Esophagus (tissue), 2 donors: ENCODE results near the gene YWHAQ. TPM values are rescaled to one million over a fixed set of nuclear protein-coding genes. Genes with fewer than 3 reads are reported as not detected.

Experiments
- H3K27ac ChIP-seq, 2 donors: one replicate each; pipeline ENCODE4 v1.5.1; 2013; ENCODE audit warnings: low read depth in 2 of 2, mild to moderate bottlenecking in 2 of 2, inconsistent platforms in 1 of 2, low read length in 1 of 2, moderate library complexity in 1 of 2
- H3K27me3 ChIP-seq, 2 donors: one replicate each; pipeline ENCODE4 v1.6.1; 2013; ENCODE audit warnings: low read length in 2 of 2, control low read depth in 1 of 2, mild to moderate bottlenecking in 1 of 2; ENCODE audit not compliant: insufficient read depth in 2 of 2, control insufficient read depth in 1 of 2
- H3K36me3 ChIP-seq, 2 donors: one replicate each; pipeline ENCODE4 v1.6.1; 2013; ENCODE audit warnings: low read length in 1 of 2; ENCODE audit not compliant: control insufficient read depth in 2 of 2, insufficient read depth in 2 of 2
- H3K4me1 ChIP-seq, 2 donors: one replicate each; pipeline ENCODE4 v1.6.1; 2013; ENCODE audit warnings: low read length in 1 of 2; ENCODE audit not compliant: control insufficient read depth in 2 of 2, insufficient read depth in 2 of 2
- H3K4me3 ChIP-seq, 2 donors: one replicate each; pipeline ENCODE4 v1.5.1; 2013; ENCODE audit warnings: low read length in 2 of 2, mild to moderate bottlenecking in 2 of 2, low read depth in 1 of 2, moderate library complexity in 1 of 2
- H3K9me3 ChIP-seq, 2 donors: one replicate each; pipeline ENCODE4 v1.6.1; 2013; ENCODE audit warnings: mild to moderate bottlenecking in 2 of 2, low read depth in 1 of 2, low read length in 1 of 2, moderate library complexity in 1 of 2; ENCODE audit not compliant: control insufficient read depth in 2 of 2, insufficient read depth in 1 of 2
- WGBS, 2 donors: extraction: QIAGEN DNeasy Blood & Tissue Kit; methylation state at CpG; one replicate each; pipeline ENCODE4 v1.1.7; 2013; 5-methylcytosine and 5-hydroxymethylcytosine counted together
- polyA plus RNA-seq, 2 donors: library from polyadenylated mRNA; stranded (reverse); fragments of 200-250 nt; gene quantifications; one replicate each; pipeline ENCODE4 v1.2.3, GENCODE V29; 2013
- donor health status: healthy with polysubstance abuse.
- donor health status: Bipolar disorder and iron deficiency.

The YWHAQ gene
- 100 to 1,000 TPM in 1 of 2 donors, 10 to 100 TPM in 1; 81.5 to 163 TPM for polyA plus RNA-seq

- 1% methylated on average over 68 to 84 of the region's 84 CpGs for WGBS, 2 donors
- Histone ChIP-seq H3K4me1 (no peaks in the 10 kb centered on the region), H3K27ac (peak within 1 kb of the TSS; percentile 94 to 97), H3K4me3 (peak within 1 kb of the TSS; percentile 81 to 96), H3K36me3 (no peaks in the 10 kb centered on the region), H3K9me3 (no peaks in the 10 kb centered on the region), H3K27me3 (no peaks in the 10 kb centered on the region)
Measured at GRCh38 chr2:9630736-9631552, at the start of gene YWHAQ. YWHAQ (minus strand) TSS chr2:9630997; CDS start chr2:9630452, 545 bp downstream.

- WGBS, 2 donors = 97 to 98% methylated on average over 2 of the region's 2 CpGs
- Histone ChIP-seq H3K27me3 (no peaks in the 10 kb centered on the region), H3K9me3 (no peaks in the 10 kb centered on the region)
Measured at GRCh38 chr2:9680082-9680481, 49.3 kb upstream of the YWHAQ start.

GRCh38 chr2:9679218-9679617, 48.4 kb upstream of the YWHAQ start:
- H3K4me3 ChIP-seq = no peak overlapping the region
- H3K27me3 ChIP-seq = no peaks in the 10 kb centered on the region
- H3K9me3 ChIP-seq = no peaks in the 10 kb centered on the region
- H3K4me1 ChIP-seq = peaks cover 2 to 4% of the 10 kb centered on the region in 2 donors
- H3K27ac ChIP-seq = no peak overlapping the region
- H3K36me3 ChIP-seq = no peaks in the 10 kb centered on the region
- 90 to 94% methylated on average over 2 of the region's 2 CpGs for WGBS, 2 donors

More at GRCh38 chr2:9680082-9680481, 49.3 kb upstream of the YWHAQ start:
- H3K4me1 ChIP-seq = peaks cover 2 to 4% of the 10 kb centered on the region in 2 donors
- no peaks in the 10 kb centered on the region for H3K36me3 ChIP-seq
- H3K4me3 ChIP-seq = no peak overlapping the region
- no peak overlapping the region for H3K27ac ChIP-seq

- H3K9me3 ChIP-seq = no peaks in the 10 kb centered on the region
- 90 to 92% methylated on average over 10 of the region's 10 CpGs for WGBS, 2 donors
- H3K27me3 ChIP-seq = no peaks in the 10 kb centered on the region
- H3K36me3 ChIP-seq = no peaks in the 10 kb centered on the region
- H3K27ac ChIP-seq = no peak overlapping the region
- H3K4me1 ChIP-seq = peaks cover 2 to 4% of the 10 kb centered on the region in 2 donors
- H3K4me3 ChIP-seq = no peak overlapping the region
Measured at GRCh38 chr2:9678544-9678943, 47.7 kb upstream of the YWHAQ start.

- H3K9me3 ChIP-seq = no peaks in the 10 kb centered on the region
- WGBS, 2 donors = 36 to 49% methylated on average over 14 of the region's 14 CpGs
- peak overlapping the region in 1 of 2 donors; percentile 17 for H3K4me3 ChIP-seq
- no peaks in the 10 kb centered on the region for H3K36me3 ChIP-seq
- H3K4me1 ChIP-seq = peaks cover 2 to 4% of the 10 kb centered on the region in 2 donors
- H3K27me3 ChIP-seq = no peaks in the 10 kb centered on the region
- peak overlapping the region; percentile 11 to 15 for H3K27ac ChIP-seq
Measured at GRCh38 chr2:9675415-9676351, 44.9 kb upstream of the YWHAQ start.

GRCh38 chr2:9674891-9675414, 44.2 kb upstream of the YWHAQ start:
- WGBS, 2 donors = 79% methylated on average over 5 of the region's 5 CpGs
- peaks cover 2 to 4% of the 10 kb centered on the region in 2 donors for H3K4me1 ChIP-seq
- H3K27ac ChIP-seq = no peak overlapping the region
- no peak overlapping the region for H3K4me3 ChIP-seq
- no peaks in the 10 kb centered on the region for H3K36me3 ChIP-seq
- no peaks in the 10 kb centered on the region for H3K9me3 ChIP-seq
- H3K27me3 ChIP-seq = no peaks in the 10 kb centered on the region

GRCh38 chr2:9673914-9674481, 43.2 kb upstream of the YWHAQ start:
- Histone ChIP-seq H3K27ac (no peak overlapping the region), H3K4me1 (peaks cover 2 to 4% of the 10 kb centered on the region in 2 donors), H3K36me3 (no peaks in the 10 kb centered on the region), H3K4me3 (no peak overlapping the region), H3K27me3 (no peaks in the 10 kb centered on the region), H3K9me3 (no peaks in the 10 kb centered on the region)
- WGBS, 2 donors = 90 to 93% methylated on average over 6 of the region's 6 CpGs

GRCh38 chr2:9668687-9669345, 38.0 kb upstream of the YWHAQ start:
- H3K4me3 ChIP-seq = no peak overlapping the region
- no peaks in the 10 kb centered on the region for H3K9me3 ChIP-seq
- peaks cover 0 to 4% of the 10 kb centered on the region in 2 donors for H3K4me1 ChIP-seq
- no peak overlapping the region for H3K27ac ChIP-seq
- no peaks in the 10 kb centered on the region for H3K27me3 ChIP-seq
- WGBS, 2 donors = 40 to 43% methylated on average over 5 of the region's 5 CpGs
- no peaks in the 10 kb centered on the region for H3K36me3 ChIP-seq

GRCh38 chr2:9667826-9668225, 37.0 kb upstream of the YWHAQ start:
- H3K4me3 ChIP-seq = no peak overlapping the region
- H3K27me3 ChIP-seq = no peaks in the 10 kb centered on the region
- H3K27ac ChIP-seq = no peak overlapping the region
- no peaks in the 10 kb centered on the region for H3K36me3 ChIP-seq
- H3K9me3 ChIP-seq = no peaks in the 10 kb centered on the region
- 80 to 86% methylated on average over 3 of the region's 3 CpGs for WGBS, 2 donors
- peaks cover 0 to 4% of the 10 kb centered on the region in 2 donors for H3K4me1 ChIP-seq
